B cell (primary cell): ENCODE measurements around the gene PUM1. TPM values are rescaled to one million over a fixed set of nuclear protein-coding genes. Genes with fewer than 3 reads are reported as not detected.

Source experiments
- ATAC-seq: fragments of 200-7000 bp; cut with Tn5 transposase; one replicate; pipeline ENCODE4 v1.10.0; 2021; ENCODE audit warnings: low read depth, mild to moderate bottlenecking, moderate number of reproducible peaks, moderate library complexity
- CTCF ChIA-PET: fragments of 350-600 bp; sonication (Branson Sonifier 250); formaldehyde crosslinking; loops from one replicate; lab custom pipeline; 2021; ENCODE audit warnings: antibody characterized with exemption, inconsistent platforms; lab: Charles Lee
- POLR2A ChIA-PET: fragments of 350-600 bp; sonication (Branson Sonifier 250); formaldehyde crosslinking; loops from one replicate; lab custom pipeline; 2021; ENCODE audit warnings: antibody characterized with exemption; lab: Charles Lee
- DNase-seq: peaks from one replicate; pipeline ENCODE4 v3.0.0; 2013
- H2AFZ ChIP-seq: 2 replicates; pipeline ENCODE4 v1.6.1; 2012; ENCODE audit warnings: mild to moderate bottlenecking, low read depth, low read length; ENCODE audit not compliant: insufficient read depth, poor library complexity, severe bottlenecking
- H3K27ac ChIP-seq, 2 donors: 1 replicate in 1 of 2; 2 replicates in 1 of 2; pipeline ENCODE4 v1.5.1; 2012 to 2013; ENCODE audit warnings: low read length in 2 of 2, mild to moderate bottlenecking in 2 of 2, moderate library complexity in 1 of 2
- H3K27me3 ChIP-seq, 4 experiments: fragments of 200-600 bp in 1 of 4; sonication (generic) in 1 of 4; replicated peaks in 1 of 4; 1 replicate in 2 of 4; 2 replicates in 2 of 4; pipeline versions ENCODE4 v1.6.1 to v1.7.0; 2013 to 2016; ENCODE audit warnings: low read length in 3 of 4, mild to moderate bottlenecking in 2 of 4, mixed read lengths in 1 of 4, moderate library complexity in 1 of 4; ENCODE audit not compliant: insufficient read depth in 4 of 4, control insufficient read depth in 3 of 4; ENCODE audit errors: control extremely low read depth in 1 of 4
- H3K36me3 ChIP-seq, 2 experiments: replicated peaks in 1 of 2; 1 replicate in 1 of 2; 2 replicates in 1 of 2; pipeline versions ENCODE4 v1.6.1 to v1.7.1; 2013; ENCODE audit warnings: low read length in 1 of 2; ENCODE audit not compliant: insufficient read depth in 2 of 2, control insufficient read depth in 1 of 2; ENCODE audit errors: control extremely low read depth in 1 of 2, extremely low read depth in 1 of 2
- H3K4me1 ChIP-seq, 2 donors: fragments of 200-600 bp in 1 of 2; sonication (generic) in 1 of 2; 1 replicate in 1 of 2; 2 replicates in 1 of 2; pipeline versions ENCODE4 v1.5.1 to v1.6.1; 2013 to 2017; ENCODE audit warnings: low read length in 2 of 2; ENCODE audit not compliant: control insufficient read depth in 2 of 2, insufficient read depth in 2 of 2
- H3K4me2 ChIP-seq: replicated peaks from 2 replicates; pipeline ENCODE3; 2012; ENCODE audit warnings: mild to moderate bottlenecking, low read depth, low read length; ENCODE audit not compliant: poor library complexity, severe bottlenecking
- H3K4me3 ChIP-seq, 5 experiments: fragments of 200-600 bp in 1 of 5; sonication (generic) in 1 of 5; 1 replicate in 3 of 5; 2 replicates in 2 of 5; pipeline versions ENCODE4 v1.5.1 to v1.7.0; 2011 to 2016; ENCODE audit warnings: low read length in 4 of 5, mild to moderate bottlenecking in 4 of 5, low read depth in 2 of 5, control low read depth in 1 of 5, moderate library complexity in 1 of 5; ENCODE audit not compliant: insufficient read depth in 1 of 5; ENCODE audit errors: control extremely low read depth in 1 of 5, extremely low read depth in 1 of 5
- H3K79me2 ChIP-seq: fragments of 200-600 bp; sonication (generic); one replicate; pipeline ENCODE4 v1.6.0; 2016; ENCODE audit warnings: low read length; ENCODE audit not compliant: control insufficient read depth, insufficient read depth
- H3K9ac ChIP-seq: fragments of 200-600 bp; sonication (generic); 2 replicates; pipeline ENCODE4 v1.6.1; 2017; ENCODE audit warnings: mild to moderate bottlenecking, low read length, moderate library complexity
- H3K9me3 ChIP-seq, 3 donors: one replicate each; pipeline versions ENCODE4 v1.6.1 to v1.7.1; 2013; ENCODE audit warnings: low read length in 2 of 3; ENCODE audit not compliant: control insufficient read depth in 2 of 3, insufficient read depth in 1 of 3; ENCODE audit errors: control extremely low read depth in 1 of 3
- H4K20me1 ChIP-seq: 2 replicates; pipeline ENCODE4 v1.6.0; 2012; ENCODE audit warnings: mild to moderate bottlenecking, low read length; ENCODE audit not compliant: insufficient read depth, control insufficient read depth, poor library complexity, severe bottlenecking
- H3K27ac Mint-ChIP-seq: one replicate; pipeline ENCODE4 v1.8.0; 2021; ENCODE audit warnings: mixed read lengths
- H3K27me3 Mint-ChIP-seq: one replicate; pipeline ENCODE4 v1.8.0; 2021; ENCODE audit warnings: mixed read lengths
- H3K4me1 Mint-ChIP-seq: one replicate; pipeline ENCODE4 v1.8.0; 2021; ENCODE audit warnings: mixed read lengths
- H3K4me3 Mint-ChIP-seq: one replicate; pipeline ENCODE4 v1.8.0; 2021; ENCODE audit warnings: mixed read lengths
- H3K9me3 Mint-ChIP-seq: one replicate; pipeline ENCODE4 v1.8.0; 2022; ENCODE audit warnings: mixed read lengths; ENCODE audit not compliant: insufficient read depth
- CTCF ChIP-seq: fragments of 200-600 bp; IDR thresholded peaks from one replicate; pipeline ENCODE4 v1.8.0; 2022; ENCODE audit warnings: antibody characterized with exemption, mild to moderate bottlenecking
- EZH2 ChIP-seq: IDR thresholded peaks from 2 replicates; pipeline ENCODE4 v1.6.1; 2012; ENCODE audit warnings: borderline replicate concordance, low read depth, mild to moderate bottlenecking, moderate library complexity, low read length; ENCODE audit not compliant: insufficient read depth, poor library complexity, severe bottlenecking
- WGBS: methylation state at CpG from one replicate; pipeline ENCODE4 v1.1.5; 2013; ENCODE audit warnings: missing lambda C conversion rate; ENCODE audit not compliant: insufficient coverage; 5-methylcytosine and 5-hydroxymethylcytosine counted together
- intact Hi-C: fragments of 100-400 bp; cut with micrococcal nuclease; formaldehyde crosslinking; loops from one replicate; pipeline ENCODE4 v1.10.0; 2022
- polyA plus RNA-seq: library from polyadenylated mRNA; depleted of rRNA; stranded (reverse); fragments of >200 nt; gene quantifications from 2 replicates; pipeline ENCODE4 v1.2.3, GENCODE V29; 2012
- total RNA-seq, 2 donors: library from RNA; stranded (reverse); fragments of 120-200 nt in 1 of 2; gene quantifications; 1 replicate in 1 of 2; 2 replicates in 1 of 2; pipeline versions ENCODE4 v1.2.3 to v1.2.4, GENCODE V29; 2013 to 2022

Gene PUM1
- total and polyA plus RNA-seq, 2 donors (not counting 1 experiment from before 2014, with no cell fraction given) = 52.8 to 177 TPM

GRCh38 chr1:30906631-30907441 is 158.7 kb downstream of the PUM1 start:
- H2AFZ ChIP-seq = no peak overlapping the region
- peaks cover 30 to 31% of the 10 kb centered on the region in 2 donors for H3K4me1 ChIP-seq
- no peaks in the 10 kb centered on the region for H3K36me3 ChIP-seq
- no peak overlapping the region for H3K4me2 ChIP-seq
- H4K20me1 ChIP-seq = no peaks in the 10 kb centered on the region
- H3K27me3 ChIP-seq = peaks cover 0 to 56% (median 20%) of the 10 kb centered on the region in 4 experiments
- peaks cover 48% of the 10 kb centered on the region for H3K27me3 Mint-ChIP-seq
- peaks cover 0 to 14% (median 0%) of the 10 kb centered on the region in 3 donors for H3K9me3 ChIP-seq
- H3K9me3 Mint-ChIP-seq = no peaks in the 10 kb centered on the region
- POLR2A ChIA-PET = interaction anchor here (1.0 kb wide), 1 partner anchor 162 kb away, joined by 3 read pairs; no protein-coding TSS in a partner anchor
- CTCF ChIA-PET = interaction anchor here (1.2 to 4.8 kb wide), 3 partner anchors 64 to 124 kb away, joined by 3 to 28 read pairs (median 4); no protein-coding TSS in a partner anchor
- ATAC-seq (no peak), DNase-seq (no peak)
- H3K79me2 ChIP-seq = no peaks in the 10 kb centered on the region
- no peak for TF ChIP-seq EZH2
- TF ChIP-seq CTCF = no peak
- H3K4me1 Mint-ChIP-seq = peaks cover 29% of the 10 kb centered on the region
- no peak overlapping the region for H3K27ac Mint-ChIP-seq
- no peak overlapping the region for H3K4me3 ChIP-seq
- H3K4me3 Mint-ChIP-seq = peak overlapping the region; percentile 92
- 98% methylated on average over 5 of the region's 9 CpGs for WGBS
- H3K9ac ChIP-seq = no peak overlapping the region
- intact Hi-C loops = loop anchor here (10.0 kb wide), 1 partner anchor 52 kb away; no protein-coding TSS in a partner anchor
- H3K27ac ChIP-seq = no peak overlapping the region
